WTC11 (cell line): ENCODE data around the gene KIF3A.

Source experiments
- NFE2L1 ChIP-seq: sonication (generic); formaldehyde crosslinking; IDR thresholded peaks from 2 replicates; pipeline ENCODE4 v1.8.1; 2023; ENCODE audit warnings: missing genetic modification reagents
- TF ChIP-seq, protein P1 (sequence below): fragments of 250-450 bp; sonication (Bioruptor Pico); IDR thresholded peaks from 2 replicates; pipeline ENCODE4 v1.9.0; 2021; ENCODE audit warnings: mild to moderate bottlenecking, borderline replicate concordance

DNA sequence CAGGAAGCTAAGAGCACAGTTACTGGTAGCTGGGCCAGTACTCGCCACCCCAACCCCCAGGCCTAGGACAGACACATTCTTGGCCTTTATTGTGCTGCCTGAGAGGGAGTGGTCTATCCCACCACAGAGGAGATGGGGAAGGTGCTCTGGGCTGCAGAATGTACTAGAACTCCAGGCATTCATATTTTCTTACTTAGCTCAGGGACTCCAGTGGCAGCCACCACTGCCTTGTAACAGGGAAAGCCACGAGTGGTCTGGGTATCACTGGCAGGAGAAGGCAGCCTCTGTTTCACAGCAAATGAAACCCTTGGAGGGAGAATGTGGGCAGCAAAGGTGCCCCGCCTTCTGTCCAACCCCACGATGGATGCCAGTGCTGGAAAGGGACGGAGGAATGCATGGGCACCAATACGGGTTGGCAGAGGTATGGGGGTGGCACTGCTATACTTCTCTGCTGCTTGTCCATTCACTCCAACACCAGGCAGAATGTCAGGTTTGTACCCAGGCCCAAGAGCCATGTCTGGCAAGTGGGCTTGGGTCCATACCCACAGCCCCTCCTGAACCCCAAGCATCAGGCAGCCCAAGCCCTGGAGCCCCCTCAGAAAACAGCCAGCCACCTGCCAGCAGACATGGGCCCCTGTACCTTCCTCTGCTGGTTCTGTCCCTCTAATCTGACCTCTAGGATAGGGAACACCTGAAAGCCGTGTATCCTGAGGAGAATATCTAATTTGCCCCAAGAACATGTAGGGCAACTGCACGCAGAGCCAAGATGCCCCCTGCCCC is 35.1 kb upstream of the KIF3A start:
- TF ChIP-seq, protein P1, sequence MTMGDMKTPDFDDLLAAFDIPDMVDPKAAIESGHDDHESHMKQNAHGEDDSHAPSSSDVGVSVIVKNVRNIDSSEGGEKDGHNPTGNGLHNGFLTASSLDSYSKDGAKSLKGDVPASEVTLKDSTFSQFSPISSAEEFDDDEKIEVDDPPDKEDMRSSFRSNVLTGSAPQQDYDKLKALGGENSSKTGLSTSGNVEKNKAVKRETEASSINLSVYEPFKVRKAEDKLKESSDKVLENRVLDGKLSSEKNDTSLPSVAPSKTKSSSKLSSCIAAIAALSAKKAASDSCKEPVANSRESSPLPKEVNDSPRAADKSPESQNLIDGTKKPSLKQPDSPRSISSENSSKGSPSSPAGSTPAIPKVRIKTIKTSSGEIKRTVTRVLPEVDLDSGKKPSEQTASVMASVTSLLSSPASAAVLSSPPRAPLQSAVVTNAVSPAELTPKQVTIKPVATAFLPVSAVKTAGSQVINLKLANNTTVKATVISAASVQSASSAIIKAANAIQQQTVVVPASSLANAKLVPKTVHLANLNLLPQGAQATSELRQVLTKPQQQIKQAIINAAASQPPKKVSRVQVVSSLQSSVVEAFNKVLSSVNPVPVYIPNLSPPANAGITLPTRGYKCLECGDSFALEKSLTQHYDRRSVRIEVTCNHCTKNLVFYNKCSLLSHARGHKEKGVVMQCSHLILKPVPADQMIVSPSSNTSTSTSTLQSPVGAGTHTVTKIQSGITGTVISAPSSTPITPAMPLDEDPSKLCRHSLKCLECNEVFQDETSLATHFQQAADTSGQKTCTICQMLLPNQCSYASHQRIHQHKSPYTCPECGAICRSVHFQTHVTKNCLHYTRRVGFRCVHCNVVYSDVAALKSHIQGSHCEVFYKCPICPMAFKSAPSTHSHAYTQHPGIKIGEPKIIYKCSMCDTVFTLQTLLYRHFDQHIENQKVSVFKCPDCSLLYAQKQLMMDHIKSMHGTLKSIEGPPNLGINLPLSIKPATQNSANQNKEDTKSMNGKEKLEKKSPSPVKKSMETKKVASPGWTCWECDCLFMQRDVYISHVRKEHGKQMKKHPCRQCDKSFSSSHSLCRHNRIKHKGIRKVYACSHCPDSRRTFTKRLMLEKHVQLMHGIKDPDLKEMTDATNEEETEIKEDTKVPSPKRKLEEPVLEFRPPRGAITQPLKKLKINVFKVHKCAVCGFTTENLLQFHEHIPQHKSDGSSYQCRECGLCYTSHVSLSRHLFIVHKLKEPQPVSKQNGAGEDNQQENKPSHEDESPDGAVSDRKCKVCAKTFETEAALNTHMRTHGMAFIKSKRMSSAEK (CRISPR knock-in tag) = no peak
- TF ChIP-seq NFE2L1 = no peak
